Measurements from ENCODE around the gene LRRC72.
"Not testable (repeated sequence)": the region's sequence is repeated elsewhere in the genome, so short reads cannot be mapped to it uniquely, and the experiment has no call there.

LRRC72 gene

GRCh38 chr7:16532272-16532671 is 5.6 kb downstream of the LRRC72 start:
- DNase-seq (ENCODE audit: insufficient read length) (no peak), FAIRE-seq (no peak)
- no peak for TF ChIP-seq POLR2AphosphoS5 (IDR thresholded peaks at IDR 0.05; ENCODE audit: low read depth, low read length)
- no peak for TF ChIP-seq POLR2A (IDR thresholded peaks at IDR 0.05; ENCODE audit: low read depth, low read length)
- TF ChIP-seq TAF1 (IDR thresholded peaks at IDR 0.05; ENCODE audit: borderline replicate concordance, low read depth, low read length), result no peak

DNA sequence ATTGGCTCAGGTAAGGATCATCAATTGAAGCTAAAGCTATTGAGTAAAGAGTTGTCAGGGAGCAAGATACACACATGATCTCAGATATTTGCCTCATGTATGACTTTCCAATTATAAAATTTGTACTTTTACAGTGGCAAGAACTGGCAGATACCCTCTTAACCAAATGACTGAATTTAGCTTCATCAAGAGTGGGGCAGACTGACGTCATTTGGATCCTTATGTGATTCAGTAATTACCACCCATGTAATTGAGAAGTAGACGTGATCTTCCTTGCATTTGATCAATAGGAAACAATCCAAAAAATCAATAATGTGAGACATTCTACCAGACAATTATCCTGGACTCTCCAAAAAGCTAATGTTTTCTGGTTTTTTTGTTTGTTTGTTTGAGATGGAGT is 8.9 kb downstream of the LRRC72 start:
- DNase-seq (ENCODE audit: insufficient read length) (no peak), FAIRE-seq (no peak)
- TF ChIP-seq POLR2AphosphoS5 (IDR thresholded peaks at IDR 0.05; ENCODE audit: low read depth, low read length) (no peak), TAF1 (IDR thresholded peaks at IDR 0.05; ENCODE audit: borderline replicate concordance, low read depth, low read length) (no peak)

GRCh38 chr7:16540559-16540958 is 13.9 kb downstream of the LRRC72 start:
- DNase-seq (ENCODE audit: insufficient read length); FAIRE-seq: not testable (repeated sequence)

DNA sequence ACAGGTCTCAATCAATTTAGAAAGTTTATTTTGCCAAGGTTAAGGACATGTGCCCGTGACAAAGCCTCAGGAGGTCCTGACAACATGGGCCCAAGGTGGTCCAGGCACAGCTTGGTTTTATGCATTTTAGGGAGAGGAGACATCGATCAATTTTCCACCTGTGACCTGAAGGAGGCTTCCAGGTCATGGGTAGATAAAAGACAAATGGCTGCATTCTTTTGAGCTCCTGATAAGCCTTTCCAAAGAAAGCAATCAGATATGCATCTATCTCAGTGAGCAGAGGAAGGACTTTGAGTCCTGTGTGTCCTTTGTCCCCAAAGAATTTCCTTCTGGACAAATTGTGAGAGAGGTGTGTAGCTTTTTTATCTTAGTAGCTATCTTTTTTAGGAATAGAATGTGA is 15.8 kb downstream of the LRRC72 start:
- FAIRE-seq, result no peak
- TF ChIP-seq POLR2AphosphoS5 (IDR thresholded peaks at IDR 0.05; ENCODE audit: low read depth, low read length) (no peak), POLR2A (IDR thresholded peaks at IDR 0.05; ENCODE audit: low read depth, low read length) (no peak), TAF1 (IDR thresholded peaks at IDR 0.05; ENCODE audit: borderline replicate concordance, low read depth, low read length) (no peak)
- DNase-seq (ENCODE audit: insufficient read length), result no peak

GRCh38 chr7:16543456-16543855 is 16.8 kb downstream of the LRRC72 start:
- FAIRE-seq, result no peak
- TF ChIP-seq POLR2A (IDR thresholded peaks at IDR 0.05; ENCODE audit: low read depth, low read length) (no peak), POLR2AphosphoS5 (IDR thresholded peaks at IDR 0.05; ENCODE audit: low read depth, low read length) (no peak), TAF1 (IDR thresholded peaks at IDR 0.05; ENCODE audit: borderline replicate concordance, low read depth, low read length) (no peak)

DNA sequence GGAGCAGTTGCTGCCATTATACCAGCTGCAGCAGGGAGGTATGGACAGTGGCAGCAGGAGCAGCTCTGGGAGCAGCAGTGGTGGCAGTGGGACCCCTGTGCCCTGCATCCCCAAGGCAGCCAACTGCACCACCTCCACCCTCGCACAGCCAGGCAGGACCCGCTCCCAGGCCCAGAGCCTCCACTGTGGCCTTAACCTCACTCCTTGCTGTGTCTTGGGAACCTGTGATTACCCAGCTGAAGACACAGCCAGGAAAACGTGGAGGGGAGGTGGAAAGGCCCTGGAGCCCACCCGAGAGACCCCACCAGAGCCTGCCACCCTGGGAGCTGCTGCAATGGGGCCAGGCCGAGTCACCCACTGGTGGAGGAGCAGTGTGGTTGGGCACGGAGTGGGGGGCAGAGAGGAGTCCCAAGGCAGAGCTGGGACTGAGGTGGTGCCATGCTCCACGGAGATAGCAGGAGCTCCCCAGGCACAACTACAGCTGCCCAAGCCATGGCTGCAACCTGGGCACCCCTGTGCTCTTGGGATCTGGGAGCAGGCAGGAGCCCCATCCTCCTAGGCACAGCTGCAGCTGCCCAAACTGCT is 20.4 kb downstream of the LRRC72 start:
- TF ChIP-seq POLR2AphosphoS5 (IDR thresholded peaks at IDR 0.05; ENCODE audit: low read depth, low read length), result no peak
- TF ChIP-seq POLR2A (IDR thresholded peaks at IDR 0.05; ENCODE audit: low read depth, low read length), result no peak
- no peak for TF ChIP-seq TAF1 (IDR thresholded peaks at IDR 0.05; ENCODE audit: borderline replicate concordance, low read depth, low read length)
- FAIRE-seq, result no peak
- DNase-seq (ENCODE audit: insufficient read length), result no peak

More at GRCh38 chr7:16543456-16543855, 16.8 kb downstream of the LRRC72 start:
- DNase-seq (ENCODE audit: insufficient read length), result no peak

GRCh38 chr7:16548428-16548827 is 21.8 kb downstream of the LRRC72 start:
- FAIRE-seq (no peak), DNase-seq (ENCODE audit: insufficient read length) (no peak)
- no peak for TF ChIP-seq POLR2A (IDR thresholded peaks at IDR 0.05; ENCODE audit: low read depth, low read length)
- TF ChIP-seq POLR2AphosphoS5 (IDR thresholded peaks at IDR 0.05; ENCODE audit: low read depth, low read length), result no peak
- TF ChIP-seq TAF1 (IDR thresholded peaks at IDR 0.05; ENCODE audit: borderline replicate concordance, low read depth, low read length), result no peak

GRCh38 chr7:16550671-16551070 is 24.0 kb downstream of the LRRC72 start:
- TF ChIP-seq POLR2A (IDR thresholded peaks at IDR 0.05; ENCODE audit: low read depth, low read length), result no peak
- no peak for TF ChIP-seq POLR2AphosphoS5 (IDR thresholded peaks at IDR 0.05; ENCODE audit: low read depth, low read length)
- no peak for TF ChIP-seq TAF1 (IDR thresholded peaks at IDR 0.05; ENCODE audit: borderline replicate concordance, low read depth, low read length)
- DNase-seq (ENCODE audit: insufficient read length) (no peak), FAIRE-seq (no peak)

DNA sequence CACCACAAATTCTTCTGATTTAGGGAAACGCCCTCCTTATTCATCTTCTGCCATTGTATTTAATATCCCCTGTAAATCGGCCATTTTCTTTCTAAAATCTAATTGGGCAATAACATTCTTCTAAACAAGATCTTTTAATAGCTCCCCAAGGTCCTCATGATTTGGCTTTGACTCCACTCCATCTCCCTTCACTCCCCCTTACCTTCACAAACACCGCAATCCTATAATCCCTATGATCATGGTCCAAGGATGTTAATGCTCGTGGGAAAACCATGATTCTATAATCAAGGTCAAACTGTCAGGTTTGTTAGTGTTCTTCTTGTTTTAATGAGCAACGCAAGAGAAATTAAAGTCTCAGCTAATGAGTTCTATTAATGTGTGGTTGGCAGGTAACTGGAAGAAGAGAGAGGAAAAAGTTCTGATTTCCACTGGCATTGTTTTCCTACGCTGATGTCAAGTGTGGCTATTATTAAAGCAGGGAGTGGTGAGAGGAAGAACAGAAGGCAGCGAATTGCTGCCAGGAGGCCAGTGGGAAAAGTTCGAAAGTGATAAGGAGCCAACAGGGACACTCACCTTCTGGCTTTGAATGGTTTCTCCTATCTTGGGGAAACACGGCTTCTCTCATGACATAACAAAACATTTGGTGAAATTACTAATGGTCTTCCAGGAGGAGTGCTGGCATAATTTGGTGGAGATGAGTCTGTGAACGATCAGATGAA is 28.1 kb downstream of the LRRC72 start:
- FAIRE-seq (no peak), DNase-seq (ENCODE audit: insufficient read length) (no peak)
- TF ChIP-seq POLR2AphosphoS5 (IDR thresholded peaks at IDR 0.05; ENCODE audit: low read depth, low read length), result no peak
- no peak for TF ChIP-seq POLR2A (IDR thresholded peaks at IDR 0.05; ENCODE audit: low read depth, low read length)
- no peak for TF ChIP-seq TAF1 (IDR thresholded peaks at IDR 0.05; ENCODE audit: borderline replicate concordance, low read depth, low read length)

DNA sequence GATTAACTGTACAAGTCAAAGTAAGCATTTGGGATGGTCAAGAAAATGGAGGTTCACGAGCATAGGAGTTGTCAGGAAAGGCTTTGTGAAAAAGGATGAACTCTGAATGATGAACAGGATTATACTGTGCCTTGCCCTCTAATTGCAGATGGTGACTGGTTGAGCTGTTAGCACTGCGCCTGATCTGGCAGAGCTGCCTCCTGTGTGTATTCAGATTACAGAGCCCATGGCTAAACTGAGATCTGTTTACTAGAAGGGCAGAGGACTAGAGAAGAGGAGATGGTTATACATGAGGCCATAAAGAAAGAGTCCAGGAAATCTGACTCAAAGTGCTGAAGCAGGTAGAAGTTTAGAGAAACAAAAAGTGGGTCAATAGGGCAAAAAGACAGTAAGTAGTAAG is 29.7 kb downstream of the LRRC72 start:
- FAIRE-seq, result no peak
- no peak for TF ChIP-seq TAF1 (IDR thresholded peaks at IDR 0.05; ENCODE audit: borderline replicate concordance, low read depth, low read length)
- no peak for TF ChIP-seq POLR2AphosphoS5 (IDR thresholded peaks at IDR 0.05; ENCODE audit: low read depth, low read length)

DNA sequence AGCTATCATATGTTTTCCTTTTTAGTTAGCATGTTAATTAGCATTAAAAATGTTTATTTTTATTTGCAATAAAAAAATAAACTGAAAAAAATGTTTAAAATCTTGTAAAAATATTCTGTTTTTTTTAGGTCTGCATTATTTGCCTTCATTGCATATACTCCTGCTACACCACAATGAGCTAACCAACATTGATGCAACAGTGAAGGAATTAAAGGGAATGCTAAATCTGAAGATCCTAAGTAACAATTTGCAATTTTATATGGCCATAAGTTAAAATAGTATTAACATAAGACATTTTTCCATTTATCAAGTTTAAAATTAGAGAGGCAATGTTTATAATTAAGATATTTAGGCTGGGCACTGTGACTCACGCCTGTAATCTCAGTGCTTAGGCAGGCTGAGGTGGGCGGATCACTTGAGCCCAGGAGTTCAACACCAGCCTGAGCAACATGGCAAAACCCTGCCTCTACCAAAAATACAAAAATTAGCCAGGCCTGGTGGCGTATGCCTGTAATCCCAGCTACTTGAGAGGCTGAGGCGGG is 32.2 kb downstream of the LRRC72 start:
- DNase-seq (ENCODE audit: insufficient read length) (no peak), FAIRE-seq (no peak)

More for the DNA sequence above, 29.7 kb downstream of the LRRC72 start:
- no peak for DNase-seq (ENCODE audit: insufficient read length)

DNA sequence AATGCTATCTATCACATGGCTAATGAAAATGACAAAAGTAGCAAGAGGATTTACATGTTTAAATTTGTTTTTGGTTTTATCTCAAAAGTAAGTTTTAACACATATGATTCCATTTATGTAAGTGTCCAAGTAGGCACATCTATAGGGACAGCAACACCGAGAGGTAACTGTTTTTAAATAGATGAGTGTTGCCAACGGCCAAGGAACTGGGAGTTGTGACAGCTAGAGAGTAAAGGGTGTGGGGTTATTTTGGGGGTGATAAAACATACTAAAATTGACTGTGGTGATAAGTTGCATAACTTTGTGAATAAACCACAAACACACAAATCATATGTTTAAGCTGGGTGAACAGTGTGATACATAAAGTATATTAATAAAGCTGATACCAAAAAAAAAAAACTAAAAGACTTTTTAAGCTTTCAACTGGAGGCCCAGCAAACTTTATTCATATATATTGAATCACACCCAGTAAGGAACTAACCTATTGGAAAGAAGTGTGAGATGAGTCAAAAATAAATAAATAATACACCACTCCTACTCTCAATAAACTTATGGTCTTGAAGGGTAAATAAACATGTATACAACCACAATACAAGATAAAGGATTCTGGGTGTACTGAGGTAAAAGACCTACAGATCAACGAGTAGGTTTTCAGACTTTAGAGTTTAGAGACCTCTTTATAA is 33.0 kb downstream of the LRRC72 start:
- FAIRE-seq (no peak), DNase-seq (ENCODE audit: insufficient read length) (no peak)
- TF ChIP-seq POLR2AphosphoS5 (IDR thresholded peaks at IDR 0.05; ENCODE audit: low read depth, low read length) (no peak), POLR2A (IDR thresholded peaks at IDR 0.05; ENCODE audit: low read depth, low read length) (no peak), TAF1 (IDR thresholded peaks at IDR 0.05; ENCODE audit: borderline replicate concordance, low read depth, low read length) (no peak)

More for the DNA sequence above, 32.2 kb downstream of the LRRC72 start:
- TF ChIP-seq TAF1 (IDR thresholded peaks at IDR 0.05; ENCODE audit: borderline replicate concordance, low read depth, low read length) (no peak), POLR2AphosphoS5 (IDR thresholded peaks at IDR 0.05; ENCODE audit: low read depth, low read length) (no peak), POLR2A (IDR thresholded peaks at IDR 0.05; ENCODE audit: low read depth, low read length) (no peak)

Data from GM12892 (cell line).